Measurements from ENCODE around the gene COQ2.

Gene COQ2

GRCh38 chr4:83219344-83220331 lies 65.0 kb downstream of the COQ2 start:
- peak; percentile 35 to 54 for DNase-seq (ENCODE audit: low read depth in 1 of 2, low spot score in 1 of 2)

- peak in 1 of 2 donors; percentile 51 for DNase-seq (ENCODE audit: low read depth in 1 of 2, low spot score in 1 of 2)
Measured at GRCh38 chr4:83217721-83218522, 66.7 kb downstream of the COQ2 start.

- DNase-seq (ENCODE audit: low read depth in 1 of 2, low spot score in 1 of 2), result no peak
Measured at GRCh38 chr4:83216959-83217683, 67.5 kb downstream of the COQ2 start.

GRCh38 chr4:83214079-83214478 lies 70.5 kb downstream of the COQ2 start:
- no peak for DNase-seq (ENCODE audit: low read depth in 1 of 2, low spot score in 1 of 2)
